KMS-11 (cell line): Measurements from ENCODE around the gene RAB31.

ENCODE experiments used
- H2AFZ ChIP-seq: fragments of 200-600 bp; sonication (generic); 2 replicates; pipeline ENCODE4 v1.6.1; 2016; ENCODE audit warnings: antibody characterized with exemption, mixed run types, low read depth
- H3K27ac ChIP-seq: fragments of 200-600 bp; sonication (generic); 2 replicates; pipeline ENCODE4 v1.6.1; 2016; ENCODE audit warnings: mild to moderate bottlenecking, mixed run types
- H3K27me3 ChIP-seq: fragments of 200-600 bp; sonication (generic); 2 replicates; pipeline ENCODE4 v1.6.1; 2017; ENCODE audit warnings: mild to moderate bottlenecking, low read depth, mixed run types, moderate library complexity; ENCODE audit not compliant: insufficient read depth
- H3K36me3 ChIP-seq: fragments of 200-600 bp; sonication (generic); 2 replicates; pipeline ENCODE4 v1.6.1; 2017; ENCODE audit warnings: mild to moderate bottlenecking, mixed run types; ENCODE audit not compliant: insufficient read depth
- H3K4me1 ChIP-seq: fragments of 200-600 bp; sonication (generic); 2 replicates; pipeline ENCODE4 v1.6.1; 2016; ENCODE audit warnings: mild to moderate bottlenecking, low read depth, mixed run types; ENCODE audit not compliant: poor library complexity, severe bottlenecking
- H3K4me2 ChIP-seq: fragments of 200-600 bp; sonication (generic); 2 replicates; pipeline ENCODE4 v1.7.0; 2016; ENCODE audit warnings: mild to moderate bottlenecking, mixed run types
- H3K4me3 ChIP-seq: fragments of 200-600 bp; sonication (generic); IDR thresholded peaks from 2 replicates; pipeline ENCODE4 v1.6.1; 2017; ENCODE audit warnings: low read depth, low read length, mixed read lengths; ENCODE audit not compliant: insufficient read depth
- H3K79me2 ChIP-seq: fragments of 200-600 bp; sonication (generic); 2 replicates; pipeline ENCODE4 v1.6.1; 2016; ENCODE audit warnings: low read depth, mixed run types; ENCODE audit not compliant: insufficient read depth
- H3K9ac ChIP-seq: fragments of 200-600 bp; sonication (generic); 2 replicates; pipeline ENCODE4 v1.6.1; 2016; ENCODE audit warnings: mild to moderate bottlenecking, mixed run types
- H4K20me1 ChIP-seq: fragments of 200-600 bp; sonication (generic); 2 replicates; pipeline ENCODE4 v1.6.1; 2016; ENCODE audit warnings: mild to moderate bottlenecking, mixed run types; ENCODE audit not compliant: insufficient read depth
- CTCF ChIP-seq: fragments of 200-600 bp; sonication (generic); conservative IDR thresholded peaks from 2 replicates; pipeline ENCODE4 v1.6.1; 2017; ENCODE audit warnings: low read depth, mild to moderate bottlenecking, antibody characterized with exemption, low read length, moderate library complexity, mixed read lengths

Gene RAB31

GRCh38 chr18:9849407-9850283 lies 141.5 kb downstream of the RAB31 start:
- H3K79me2 ChIP-seq = no peaks in the 10 kb centered on the region
- H3K4me3 ChIP-seq = no peak overlapping the region
- H3K4me2 ChIP-seq = no peak overlapping the region
- no peaks in the 10 kb centered on the region for H3K4me1 ChIP-seq
- no peaks in the 10 kb centered on the region for H3K27me3 ChIP-seq
- no peaks in the 10 kb centered on the region for H4K20me1 ChIP-seq
- no peaks in the 10 kb centered on the region for H3K36me3 ChIP-seq
- no peak overlapping the region for H3K27ac ChIP-seq
- no peak for TF ChIP-seq CTCF
- H2AFZ ChIP-seq = no peak overlapping the region
- H3K9ac ChIP-seq = no peak overlapping the region

- no peak overlapping the region for H3K4me2 ChIP-seq
- no peak overlapping the region for H3K27ac ChIP-seq
- H3K4me1 ChIP-seq = no peaks in the 10 kb centered on the region
- no peak overlapping the region for H2AFZ ChIP-seq
- H3K27me3 ChIP-seq = no peaks in the 10 kb centered on the region
- no peak overlapping the region for H3K4me3 ChIP-seq
- H3K9ac ChIP-seq = no peak overlapping the region
- no peaks in the 10 kb centered on the region for H3K79me2 ChIP-seq
- no peak for TF ChIP-seq CTCF
- H3K36me3 ChIP-seq = no peaks in the 10 kb centered on the region
- H4K20me1 ChIP-seq = no peaks in the 10 kb centered on the region
These were observed 142.2 kb downstream of the RAB31 start for GRCh38 chr18:9850309-9850708.

- no peak for TF ChIP-seq CTCF
- H3K4me3 ChIP-seq = no peak overlapping the region
- H3K79me2 ChIP-seq = no peaks in the 10 kb centered on the region
- no peaks in the 10 kb centered on the region for H4K20me1 ChIP-seq
- H2AFZ ChIP-seq = no peak overlapping the region
- no peak overlapping the region for H3K27ac ChIP-seq
- H3K4me1 ChIP-seq = no peaks in the 10 kb centered on the region
- H3K9ac ChIP-seq = no peak overlapping the region
- H3K27me3 ChIP-seq = no peaks in the 10 kb centered on the region
- no peak overlapping the region for H3K4me2 ChIP-seq
- H3K36me3 ChIP-seq = no peaks in the 10 kb centered on the region
These were observed 143.4 kb downstream of the RAB31 start for GRCh38 chr18:9851511-9851910.

GRCh38 chr18:9852266-9853081 lies 144.4 kb downstream of the RAB31 start:
- no peaks in the 10 kb centered on the region for H3K27me3 ChIP-seq
- no peak overlapping the region for H2AFZ ChIP-seq
- H3K4me3 ChIP-seq = no peak overlapping the region
- no peak overlapping the region for H3K4me2 ChIP-seq
- H3K9ac ChIP-seq = no peak overlapping the region
- H3K4me1 ChIP-seq = no peaks in the 10 kb centered on the region
- H3K36me3 ChIP-seq = no peaks in the 10 kb centered on the region
- no peak for TF ChIP-seq CTCF
- H3K27ac ChIP-seq = no peak overlapping the region
- H4K20me1 ChIP-seq = no peaks in the 10 kb centered on the region
- H3K79me2 ChIP-seq = no peaks in the 10 kb centered on the region
